GM18870 (cell line): ENCODE results near the gene OSBPL10.
A peak's percentile ranks its signal among the peaks of the same experiment; 100 is the strongest.
"Not testable (repeated sequence)": the region's sequence is repeated elsewhere in the genome, so short reads cannot be mapped to it uniquely, and the experiment has no call there.

Experiments used
- ATAC-seq: cut with Tn5 transposase; IDR thresholded peaks from one replicate; pipeline ENCODE4 v1.9.1; 2021; ENCODE audit warnings: moderate library complexity; ENCODE audit not compliant: unreplicated experiment

The OSBPL10 gene

GRCh38 chr3:31981206-31982181 lies at the start of gene OSBPL10, which contains the start of gene ZNF860:
Gene OSBPL10, minus strand, starts transcription at chr3:31981262. Its CDS starts 83 bp downstream, at chr3:31981179.
Gene ZNF860, plus strand, starts transcription at chr3:31981750. Its CDS starts 7,330 bp downstream, at chr3:31989080.
- ATAC-seq = no peak

- ATAC-seq = no peak
Measured at GRCh38 chr3:32026593-32026992, 45.5 kb upstream of the OSBPL10 start.

GRCh38 chr3:32022947-32023346 lies 41.9 kb upstream of the OSBPL10 start:
- ATAC-seq = no peak

- no peak for ATAC-seq
Measured at GRCh38 chr3:32021748-32022147, 40.7 kb upstream of the OSBPL10 start.

GRCh38 chr3:32021155-32021554 lies 40.1 kb upstream of the OSBPL10 start:
- ATAC-seq = no peak

- no peak for ATAC-seq
Measured at GRCh38 chr3:32018757-32019564, 37.9 kb upstream of the OSBPL10 start.

GRCh38 chr3:32017286-32017685 lies 36.2 kb upstream of the OSBPL10 start:
- no peak for ATAC-seq

- ATAC-seq = not testable (repeated sequence)
Measured at GRCh38 chr3:32015638-32016037, 34.6 kb upstream of the OSBPL10 start.

GRCh38 chr3:32010699-32011098 lies 29.6 kb upstream of the OSBPL10 start:
- not testable (repeated sequence) for ATAC-seq

- no peak for ATAC-seq
Measured at GRCh38 chr3:32009957-32010356, 28.9 kb upstream of the OSBPL10 start.

- ATAC-seq = no peak
Measured at GRCh38 chr3:32009101-32009500, 28.0 kb upstream of the OSBPL10 start.

GRCh38 chr3:32004113-32004765 lies 23.2 kb upstream of the OSBPL10 start:
- ATAC-seq = no peak

GRCh38 chr3:32003380-32003779 lies 22.3 kb upstream of the OSBPL10 start:
- ATAC-seq = no peak

- no peak for ATAC-seq
Measured at GRCh38 chr3:32002561-32003368, 21.7 kb upstream of the OSBPL10 start.

- no peak for ATAC-seq
Measured at GRCh38 chr3:32000877-32001276, 19.8 kb upstream of the OSBPL10 start.

- ATAC-seq = peak; percentile 42
Measured at GRCh38 chr3:31999907-32000439, 18.9 kb upstream of the OSBPL10 start.

- no peak for ATAC-seq
Measured at GRCh38 chr3:31997500-31997899, 16.4 kb upstream of the OSBPL10 start.

- no peak for ATAC-seq
Measured at GRCh38 chr3:31996195-31996594, 15.1 kb upstream of the OSBPL10 start.

- ATAC-seq = not testable (repeated sequence)
Measured at GRCh38 chr3:31995026-31995425, 14.0 kb upstream of the OSBPL10 start.

GRCh38 chr3:31993843-31994242 lies 12.8 kb upstream of the OSBPL10 start:
- ATAC-seq = no peak
